ENCODE measurements around the gene RHOD. TPM values are rescaled to one million over a fixed set of nuclear protein-coding genes. Genes with fewer than 3 reads are reported as not detected.
A peak's percentile ranks its signal among the peaks of the same experiment; 100 is the strongest.

RHOD gene
- total and polyA plus RNA-seq, 12 donors, result 1.3 to 52.2 (median 3.5) TPM

DNA sequence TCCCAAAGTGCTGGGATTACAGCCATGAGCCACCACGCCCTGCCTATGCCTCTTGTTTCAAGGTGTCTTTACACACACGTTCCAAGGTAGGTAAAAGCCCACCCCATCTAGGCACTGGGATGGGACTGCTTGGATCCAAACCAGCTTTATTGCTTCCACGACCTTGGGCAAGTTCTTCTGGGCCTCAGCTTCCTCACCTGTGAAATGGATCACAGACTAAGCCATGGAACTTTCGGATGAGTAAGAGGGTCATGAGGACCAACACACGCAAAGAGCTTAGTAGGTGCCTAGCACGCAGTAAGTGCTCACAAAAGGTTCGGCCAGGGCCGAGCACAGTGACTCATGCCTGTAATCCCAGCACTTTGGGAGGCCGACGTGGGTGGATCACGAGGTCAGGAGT lies 15.6 kb downstream of the RHOD start:
- TF ChIP-seq CTCF (IDR thresholded peaks at IDR 0.05) (no peak), POLR2A (IDR thresholded peaks at IDR 0.05) (no peak)
- Histone ChIP-seq H3K4me3 (no peak overlapping the region), H3K9me3 (replicated peaks in 1 of 3) (no peaks in the 10 kb centered on the region), H3K27ac (no peak overlapping the region), H3K27me3 (no peaks in the 10 kb centered on the region), H3K4me1 (replicated peaks in 1 of 2) (no peaks in the 10 kb centered on the region), H3K36me3 (replicated peaks in 1 of 2) (no peaks in the 10 kb centered on the region)
- intact Hi-C loops (cut with DNase I), result no loop called here
- 70 to 86% (median 73%) methylated on average over 11 of the region's 11 CpGs for WGBS, 4 donors
- DNase-seq, result no peak

- no peak overlapping the region for H3K27ac ChIP-seq
- H3K9me3 ChIP-seq (replicated peaks in 1 of 3), result no peaks in the 10 kb centered on the region
- intact Hi-C loops (cut with DNase I), result no loop called here
- DNase-seq, result no peak
- H3K4me1 ChIP-seq (replicated peaks in 1 of 2), result no peaks in the 10 kb centered on the region
- H3K27me3 ChIP-seq, result no peaks in the 10 kb centered on the region
- no peak overlapping the region for H3K4me3 ChIP-seq
- no peaks in the 10 kb centered on the region for H3K36me3 ChIP-seq (replicated peaks in 1 of 2)
- TF ChIP-seq POLR2A (IDR thresholded peaks at IDR 0.05), result no peak
- no peak for TF ChIP-seq CTCF (IDR thresholded peaks at IDR 0.05)
- WGBS, 4 donors, result 77 to 93% (median 82%) methylated on average over 6 to 9 of the region's 9 CpGs
Measured at GRCh38 chr11:67073908-67074307, 17.3 kb downstream of the RHOD start.

- intact Hi-C loops (cut with DNase I), result no loop called here
- DNase-seq, result peak in 3 of 7 donors; percentile 45 to 62 (median 54)
- Histone ChIP-seq H3K4me3 (no peak overlapping the region), H3K27ac (no peak overlapping the region), H3K36me3 (replicated peaks in 1 of 2) (no peaks in the 10 kb centered on the region), H3K4me1 (replicated peaks in 1 of 2) (no peaks in the 10 kb centered on the region), H3K27me3 (no peaks in the 10 kb centered on the region), H3K9me3 (replicated peaks in 1 of 3) (no peaks in the 10 kb centered on the region)
- 66 to 78% (median 73%) methylated on average over 6 of the region's 6 CpGs for WGBS, 4 donors
- TF ChIP-seq CTCF (IDR thresholded peaks at IDR 0.05) (no peak), POLR2A (IDR thresholded peaks at IDR 0.05) (no peak)
Measured at GRCh38 chr11:67076202-67076601, 19.6 kb downstream of the RHOD start.

- no peaks in the 10 kb centered on the region for H3K27me3 ChIP-seq
- 83 to 86% (median 85%) methylated on average over 5 to 6 of the region's 6 CpGs for WGBS, 4 donors
- intact Hi-C loops (cut with DNase I), result no loop called here
- TF ChIP-seq POLR2A (IDR thresholded peaks at IDR 0.05) (no peak), CTCF (IDR thresholded peaks at IDR 0.05) (no peak)
- H3K4me1 ChIP-seq (replicated peaks in 1 of 2), result peaks cover 0 to 8% of the 10 kb centered on the region in 2 donors
- H3K9me3 ChIP-seq (replicated peaks in 1 of 3), result no peaks in the 10 kb centered on the region
- no peak for DNase-seq
- H3K4me3 ChIP-seq, result no peak overlapping the region
- H3K36me3 ChIP-seq (replicated peaks in 1 of 2), result no peaks in the 10 kb centered on the region
- no peak overlapping the region for H3K27ac ChIP-seq
Measured at GRCh38 chr11:67079065-67079705, 22.5 kb downstream of the RHOD start.
